Endothelial cell of umbilical vein (primary cell): ENCODE measurements around the gene MAK. TPM values are rescaled to one million over a fixed set of nuclear protein-coding genes. Genes with fewer than 3 reads are reported as not detected.
A peak's percentile ranks its signal among the peaks of the same experiment; 100 is the strongest.

Source experiments
- BruUV-seq: library from RNA; stranded (reverse); fragments of 400-500 nt; replicated peaks from 2 replicates; lab custom pipeline; 2021; lab: Mats Ljungman, UMichigan
- CTCF ChIA-PET: fragments of 300-600, 350-600 bp; sonication (Branson Sonifier 250); formaldehyde crosslinking; loops from one replicate; lab custom pipeline; 2021; ENCODE audit warnings: antibody characterized with exemption, inconsistent platforms; lab: Charles Lee
- POLR2A ChIA-PET: fragments of 300-600, 350-600 bp; sonication (Branson Sonifier 250); formaldehyde crosslinking; loops from one replicate; lab custom pipeline; 2021; ENCODE audit warnings: antibody characterized with exemption, inconsistent platforms; lab: Charles Lee
- DNase-seq: peaks from one replicate; pipeline ENCODE4 v3.0.0-alpha.2; 2011; ENCODE audit warnings: low read depth, low spot score
- FAIRE-seq: peaks from 2 replicates; lab custom pipeline; 2011; peaks lifted over from hg19 to GRCh38; lab: Jason Lieb, UNC
- H2AFZ ChIP-seq: 2 replicates; pipeline ENCODE4 v1.6.0; 2012; ENCODE audit warnings: low read depth, low read length, control low read depth, inconsistent platforms
- H3K27ac ChIP-seq: 2 replicates; pipeline ENCODE4 v1.5.1; 2011; ENCODE audit warnings: low read depth, mild to moderate bottlenecking, control low read depth, low read length, moderate library complexity; ENCODE audit not compliant: insufficient read depth
- H3K27me3 ChIP-seq, 2 experiments: 2 replicates each; pipeline versions ENCODE4 v1.6.0 to v1.6.1; 2011; ENCODE audit warnings: low read length in 2 of 2, mixed read lengths in 1 of 2; ENCODE audit not compliant: control insufficient read depth in 2 of 2, insufficient read depth in 2 of 2
- H3K36me3 ChIP-seq, 2 experiments: 2 replicates in 1 of 2; 3 replicates in 1 of 2; pipeline ENCODE4 v1.5.1; 2011; ENCODE audit warnings: low read length in 2 of 2, mild to moderate bottlenecking in 1 of 2, moderate library complexity in 1 of 2; ENCODE audit not compliant: control insufficient read depth in 2 of 2, insufficient read depth in 2 of 2; ENCODE audit errors: extremely low read depth in 1 of 2
- H3K4me1 ChIP-seq: 3 replicates; pipeline ENCODE4 v1.5.1; 2011; ENCODE audit warnings: mild to moderate bottlenecking, low read length; ENCODE audit not compliant: control insufficient read depth, insufficient read depth; ENCODE audit errors: extremely low read depth
- H3K4me2 ChIP-seq: 2 replicates; pipeline ENCODE4 v1.6.1; 2011; ENCODE audit warnings: low read length, control low read depth, mixed read lengths; ENCODE audit not compliant: insufficient read depth
- H3K4me3 ChIP-seq, 3 experiments: fragments of 200-600 bp in 1 of 3; sonication (generic), shearing (Covaris generic) in 1 of 3; replicated peaks in 1 of 3; 2 replicates each; pipeline ENCODE4 v1.5.1; 2011 to 2016; ENCODE audit warnings: control low read depth in 3 of 3, low read length in 3 of 3, mild to moderate bottlenecking in 2 of 3, inconsistent platforms in 1 of 3, low read depth in 1 of 3, moderate library complexity in 1 of 3; ENCODE audit not compliant: insufficient read depth in 1 of 3
- H3K79me2 ChIP-seq: 2 replicates; pipeline ENCODE4 v1.6.0; 2012; ENCODE audit warnings: low read length, inconsistent platforms; ENCODE audit not compliant: control insufficient read depth, insufficient read depth
- H3K9ac ChIP-seq: replicated peaks from 2 replicates; pipeline ENCODE3; 2011; ENCODE audit warnings: low read length, control low read depth; ENCODE audit not compliant: insufficient read depth; ENCODE audit errors: extremely low read depth
- H3K9me1 ChIP-seq: replicated peaks from 3 replicates; pipeline ENCODE4 v1.6.0; 2011; ENCODE audit warnings: mild to moderate bottlenecking, low read length; ENCODE audit not compliant: control insufficient read depth, insufficient read depth; ENCODE audit errors: extremely low read depth
- H3K9me3 ChIP-seq: replicated peaks from 2 replicates; pipeline ENCODE4 v1.5.1; 2012; ENCODE audit warnings: low read length, inconsistent platforms; ENCODE audit not compliant: control insufficient read depth, insufficient read depth
- H4K20me1 ChIP-seq: replicated peaks from 2 replicates; pipeline ENCODE3; 2011; ENCODE audit warnings: mild to moderate bottlenecking, low read length; ENCODE audit not compliant: control insufficient read depth, insufficient read depth; ENCODE audit errors: extremely low read depth
- CTCF ChIP-seq, 2 donors: IDR thresholded peaks; 1 replicate in 1 of 2; 2 replicates in 1 of 2; pipeline ENCODE4 v1.5.1; 2011; ENCODE audit warnings: low read length in 2 of 2, mild to moderate bottlenecking in 2 of 2, moderate library complexity in 2 of 2, control low read depth in 1 of 2, inconsistent platforms in 1 of 2, low read depth in 1 of 2; ENCODE audit not compliant: insufficient read depth in 1 of 2; ENCODE audit errors: extremely low read depth in 1 of 2
- EZH2 ChIP-seq: IDR thresholded peaks from 2 replicates; pipeline ENCODE4 v1.6.1; 2012; ENCODE audit warnings: borderline replicate concordance, low read depth, mild to moderate bottlenecking, moderate library complexity, low read length, inconsistent platforms; ENCODE audit not compliant: severe bottlenecking
- FOS ChIP-seq: IDR thresholded peaks from 2 replicates; pipeline ENCODE4 v1.6.1; 2011; ENCODE audit warnings: mild to moderate bottlenecking, low read length, moderate library complexity, borderline replicate concordance; ENCODE audit not compliant: insufficient read depth
- GATA2 ChIP-seq: IDR thresholded peaks from 2 replicates; pipeline ENCODE4 v1.7.0; 2011; ENCODE audit warnings: low read depth, mild to moderate bottlenecking, moderate library complexity, mixed read lengths, low read length; ENCODE audit not compliant: insufficient read length, insufficient read depth
- JUN ChIP-seq: IDR thresholded peaks from 2 replicates; pipeline ENCODE4 v1.6.1; 2011; ENCODE audit warnings: borderline replicate concordance, low read depth; ENCODE audit not compliant: insufficient read length, insufficient read depth
- MYC ChIP-seq: IDR thresholded peaks from one replicate; pipeline ENCODE4 v1.6.1; 2011; ENCODE audit warnings: mild to moderate bottlenecking, low read depth, low read length
- POLR2A ChIP-seq: IDR thresholded peaks from 2 replicates; pipeline ENCODE4 v1.6.1; 2012; ENCODE audit warnings: low read depth, mild to moderate bottlenecking, control low read depth, low read length
- POLR2AphosphoS5 ChIP-seq: IDR thresholded peaks from 2 replicates; pipeline ENCODE4 v1.6.1; 2012; ENCODE audit warnings: low read depth, mild to moderate bottlenecking, control low read depth, low read length, moderate library complexity; ENCODE audit not compliant: insufficient read depth
- dilution Hi-C: fragments of 300-500 bp; cut with MboI; formaldehyde crosslinking; loops from one replicate; pipeline ENCODE4 v1.15.0; 2019; ENCODE audit warnings: low sequenced_read_pairs; ENCODE audit not compliant: extremely low pct_ligation_motif_present
- intact Hi-C: fragments of 100-400 bp; cut with micrococcal nuclease; formaldehyde crosslinking; loops from one replicate; pipeline ENCODE4 v1.10.0; 2022
- polyA plus RNA-seq, 4 experiments: library from polyadenylated mRNA; depleted of rRNA in 3 of 4; stranded (reverse) in 3 of 4; unstranded in 1 of 4; fragments of >200 nt; gene quantifications; 2 replicates each; pipeline versions ENCODE4 v1.2.1 to v1.2.3, GENCODE V29; 2011 to 2012; ENCODE audit warnings: missing spikeins in 1 of 4
- total RNA-seq: library from RNA; stranded (reverse); gene quantifications from 2 replicates; pipeline ENCODE4 v1.2.3, GENCODE V29; 2021
- TF ChIP-seq, protein P1 (sequence below): IDR thresholded peaks from 2 replicates; pipeline ENCODE4 v1.6.1; 2011; ENCODE audit not compliant: insufficient read depth, insufficient read length

MAK gene
- total and polyA plus RNA-seq, 2 donors (not counting 3 experiments of a cell fraction or from before 2014, with no cell fraction given), result not detected

GRCh38 chr6:10719964-10720264, 118.4 kb downstream of the MAK start:
- dilution Hi-C loops, result no loop called here
- Histone ChIP-seq H4K20me1 (no peaks in the 10 kb centered on the region), H3K27me3 (no peaks in the 10 kb centered on the region), H3K4me2 (peak overlapping the region; percentile 18), H3K9me3 (no peaks in the 10 kb centered on the region), H3K79me2 (no peaks in the 10 kb centered on the region), H3K4me3 (peak overlapping the region in 2 of 3 experiments; percentile 7 to 85), H3K9me1 (no peaks in the 10 kb centered on the region), H3K4me1 (peaks cover 10% of the 10 kb centered on the region), H3K27ac (no peak overlapping the region), H3K9ac (peak overlapping the region; percentile 41), H3K36me3 (no peaks in the 10 kb centered on the region), H2AFZ (peak overlapping the region; percentile 69)
- ChIA-PET POLR2A (no interaction called here), CTCF (interaction anchor here (0.8 to 4.8 kb wide), 6 partner anchors 8 to 241 kb away, joined by 3 to 21 read pairs (median 4); partner anchors contain the start of genes C6orf52 and PAK1IP1)
- TF ChIP-seq JUN (no peak), GATA2 (no peak), EZH2 (no peak), FOS (no peak), POLR2AphosphoS5 (no peak), MYC (no peak), POLR2A (no peak), CTCF (IDR thresholded peaks at IDR 0.05; ENCODE audit: extremely low read depth in 1 of 2, insufficient read depth in 1 of 2, low read depth in 1 of 2, low read length in 2 of 2) (no peak)
- TF ChIP-seq, protein P1, sequence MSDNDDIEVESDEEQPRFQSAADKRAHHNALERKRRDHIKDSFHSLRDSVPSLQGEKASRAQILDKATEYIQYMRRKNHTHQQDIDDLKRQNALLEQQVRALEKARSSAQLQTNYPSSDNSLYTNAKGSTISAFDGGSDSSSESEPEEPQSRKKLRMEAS, result no peak
- FAIRE-seq (no peak), DNase-seq (no peak)
- intact Hi-C loops, result loop anchor here (10.0 kb wide), 1 partner anchor 375 kb away; the partner anchor contains the start of gene SMIM13
- BruUV-seq, result no TSS peak
